Psoas muscle (tissue), 8 donors: ENCODE measurements around the gene ETV6. TPM values are rescaled to one million over a fixed set of nuclear protein-coding genes. Genes with fewer than 3 reads are reported as not detected.

Experiments
- ATAC-seq, 4 donors: fragments of 200-7000 bp; cut with Tn5 transposase; one replicate each; pipeline ENCODE4 v1.9.1; 2020; ENCODE audit warnings: moderate library complexity in 3 of 4, mild to moderate bottlenecking in 2 of 4
- DNase-seq, 2 donors: peaks; one replicate each; pipeline ENCODE4 v3.0.0-alpha.2; 2020
- H3K27ac ChIP-seq: fragments of 200-600 bp; one replicate; pipeline ENCODE4 v1.8.0; 2022
- H3K27me3 ChIP-seq, 3 donors: fragments of 200-600 bp in 1 of 3; one replicate each; pipeline versions ENCODE4 v1.6.1 to v1.8.0; 2013 to 2022; ENCODE audit warnings: low read length in 2 of 3, mild to moderate bottlenecking in 2 of 3, moderate library complexity in 1 of 3; ENCODE audit not compliant: insufficient read depth in 3 of 3
- H3K36me3 ChIP-seq, 2 donors: fragments of 200-600 bp in 1 of 2; one replicate each; pipeline versions ENCODE4 v1.6.1 to v1.8.0; 2013 to 2022; ENCODE audit warnings: low read depth in 1 of 2, mild to moderate bottlenecking in 1 of 2, moderate library complexity in 1 of 2; ENCODE audit not compliant: insufficient read depth in 1 of 2
- H3K4me1 ChIP-seq: fragments of 200-600 bp; one replicate; pipeline ENCODE4 v1.8.0; 2022
- H3K4me3 ChIP-seq: fragments of 200-600 bp; one replicate; pipeline ENCODE4 v1.8.0; 2022; ENCODE audit warnings: mild to moderate bottlenecking
- H3K9me3 ChIP-seq: fragments of 200-600 bp; one replicate; pipeline ENCODE4 v1.8.0; 2022
- CTCF ChIP-seq: fragments of 200-600 bp; IDR thresholded peaks from one replicate; pipeline ENCODE4 v1.8.0; 2022; ENCODE audit warnings: antibody characterized with exemption
- WGBS, 3 donors: extraction: QIAGEN DNeasy Blood & Tissue Kit; methylation state at CpG; one replicate each; pipeline versions ENCODE4 v1.1.6 to v1.1.7; 2013; 5-methylcytosine and 5-hydroxymethylcytosine counted together
- intact Hi-C, 2 donors: fragments of 100-400 bp; cut with DNase I; formaldehyde crosslinking; loops; one replicate each; pipeline versions ENCODE4 v1.11.0 to v1.14.2; 2022
- polyA plus RNA-seq, 3 donors: library from polyadenylated mRNA; stranded (reverse); fragments of 200-250 nt; gene quantifications; one replicate each; pipeline ENCODE4 v1.2.3, GENCODE V29; 2013
- total RNA-seq, 4 donors: library from RNA; stranded (reverse); fragmentation: NEBNext Ultra II Directional in 2 of 4; extraction: Animal tissue kit (Norgen Biotek cat#: 25700) in 2 of 4; gene quantifications; one replicate each; pipeline versions ENCODE4 v1.2.1 to v1.2.4, GENCODE V29; 2021 to 2023
- donor health status: healthy with polysubstance abuse.
- donor health status: DM: no; HTN: no; CAD: no; lungs with moderate emphysema.
- donor health status: Bipolar disorder and iron deficiency.
- donor health status: healthy.
- donor health status: DM: yes; HTN: yes; CAD: no.
- donor health status: DM: no; HTN: no; CAD: no.
- donor health status: DM: no; HTN: no; CAD: no.
- donor health status: DM: yes; HTN: yes; CAD: no.

ETV6 gene
- total and polyA plus RNA-seq, 7 donors: 2.8 to 22.9 (median 4.9) TPM

GRCh38 chr12:11771356-11771755 lies 121.9 kb downstream of the ETV6 start:
- peaks cover 11% of the 10 kb centered on the region for H3K4me1 ChIP-seq

GRCh38 chr12:11771895-11772502 lies 122.5 kb downstream of the ETV6 start:
- WGBS, 3 donors: 88 to 91% (median 91%) methylated on average over 3 of the region's 3 CpGs
- TF ChIP-seq CTCF: no peak
- H3K27me3 ChIP-seq: no peaks in the 10 kb centered on the region
- DNase-seq (no peak), ATAC-seq (no peak)
- H3K9me3 ChIP-seq: no peaks in the 10 kb centered on the region
- intact Hi-C loops: no loop called here
- peaks cover 10% of the 10 kb centered on the region for H3K4me1 ChIP-seq
- no peak overlapping the region for H3K4me3 ChIP-seq
- H3K27ac ChIP-seq: no peak overlapping the region
- no peaks in the 10 kb centered on the region for H3K36me3 ChIP-seq

More at GRCh38 chr12:11771356-11771755, 121.9 kb downstream of the ETV6 start:
- Histone ChIP-seq H3K9me3 (no peaks in the 10 kb centered on the region), H3K27ac (no peak overlapping the region), H3K4me3 (no peak overlapping the region), H3K27me3 (no peaks in the 10 kb centered on the region), H3K36me3 (no peaks in the 10 kb centered on the region)
- DNase-seq: no peak
- TF ChIP-seq CTCF: no peak
- ATAC-seq: no peak
- WGBS, 3 donors: 82 to 90% (median 87%) methylated on average over 3 of the region's 3 CpGs
- intact Hi-C loops: no loop called here

- no peaks in the 10 kb centered on the region for H3K36me3 ChIP-seq
- no peaks in the 10 kb centered on the region for H3K9me3 ChIP-seq
- no peak overlapping the region for H3K27ac ChIP-seq
- 90 to 95% (median 91%) methylated on average over 10 of the region's 10 CpGs for WGBS, 3 donors
- no peak overlapping the region for H3K4me3 ChIP-seq
- no peak for TF ChIP-seq CTCF
- H3K27me3 ChIP-seq: no peaks in the 10 kb centered on the region
- H3K4me1 ChIP-seq: peaks cover 14% of the 10 kb centered on the region
- intact Hi-C loops: no loop called here
- ATAC-seq: no peak
- no peak for DNase-seq
Observed at GRCh38 chr12:11773889-11774677, 124.6 kb downstream of the ETV6 start.

- no peaks in the 10 kb centered on the region for H3K9me3 ChIP-seq
- no peak for TF ChIP-seq CTCF
- DNase-seq (no peak), ATAC-seq (no peak)
- no peak overlapping the region for H3K4me3 ChIP-seq
- WGBS, 3 donors: 79 to 84% (median 83%) methylated on average over 6 of the region's 6 CpGs
- intact Hi-C loops: no loop called here
- no peaks in the 10 kb centered on the region for H3K27me3 ChIP-seq
- peaks cover 22% of the 10 kb centered on the region for H3K4me1 ChIP-seq
- H3K36me3 ChIP-seq: no peaks in the 10 kb centered on the region
- H3K27ac ChIP-seq: no peak overlapping the region
Observed at GRCh38 chr12:11774821-11775220, 125.3 kb downstream of the ETV6 start.
